DOHH2 (cell line): ENCODE data around the gene FRAS1.

Experiments used
- H3F3A ChIP-seq: fragments of 200-600 bp; sonication (generic), shearing (Covaris generic); 2 replicates; pipeline ENCODE4 v1.6.0; 2016; ENCODE audit warnings: antibody characterized with exemption, mild to moderate bottlenecking; ENCODE audit not compliant: control insufficient read depth, insufficient read depth
- H3K27ac ChIP-seq: fragments of 200-600 bp; sonication (generic); 2 replicates; pipeline ENCODE4 v1.5.1; 2014; ENCODE audit warnings: low read depth, mild to moderate bottlenecking, low read length, moderate library complexity
- H3K27me3 ChIP-seq: fragments of 200-600 bp; sonication (generic); 2 replicates; pipeline ENCODE4 v1.6.1; 2014; ENCODE audit warnings: mild to moderate bottlenecking, low read length, mixed read lengths; ENCODE audit not compliant: control insufficient read depth
- H3K36me3 ChIP-seq: fragments of 200-600 bp; sonication (generic); 2 replicates; pipeline ENCODE4 v1.6.1; 2014; ENCODE audit warnings: mild to moderate bottlenecking, low read length, moderate library complexity, mixed read lengths; ENCODE audit not compliant: control insufficient read depth
- H3K4me1 ChIP-seq: fragments of 200-600 bp; sonication (generic); 2 replicates; pipeline ENCODE4 v1.6.1; 2014; ENCODE audit warnings: mild to moderate bottlenecking, low read length, mixed read lengths; ENCODE audit not compliant: control insufficient read depth
- H3K4me2 ChIP-seq: fragments of 200-600 bp; sonication (generic); 2 replicates; pipeline ENCODE4 v1.6.0; 2014; ENCODE audit warnings: mild to moderate bottlenecking, low read length, moderate library complexity
- H3K4me3 ChIP-seq: fragments of 200-600 bp; sonication (generic); 2 replicates; pipeline ENCODE4 v1.5.1; 2014; ENCODE audit warnings: mild to moderate bottlenecking, low read length, mixed read lengths
- H3K79me2 ChIP-seq: fragments of 200-600 bp; sonication (generic); 2 replicates; pipeline ENCODE4 v1.6.1; 2014; ENCODE audit warnings: mild to moderate bottlenecking, low read length, mixed read lengths; ENCODE audit not compliant: control insufficient read depth
- H3K9me2 ChIP-seq: fragments of 200-600 bp; sonication (generic); replicated peaks from 2 replicates; pipeline ENCODE4 v1.6.1; 2014; ENCODE audit warnings: mild to moderate bottlenecking, low read length, mixed read lengths; ENCODE audit not compliant: control insufficient read depth
- H3K9me3 ChIP-seq: fragments of 200-600 bp; sonication (generic); 2 replicates; pipeline ENCODE4 v1.6.1; 2014; ENCODE audit warnings: antibody characterized with exemption, low read length, mixed read lengths; ENCODE audit not compliant: control insufficient read depth, insufficient read depth
- H4K20me1 ChIP-seq: fragments of 200-600 bp; sonication (generic); 2 replicates; pipeline ENCODE4 v1.6.0; 2014; ENCODE audit warnings: low read depth, mild to moderate bottlenecking, antibody characterized with exemption, low read length, moderate library complexity; ENCODE audit not compliant: control insufficient read depth, insufficient read depth
- CTCF ChIP-seq: fragments of 200-600 bp; sonication (generic); IDR thresholded peaks from one replicate; pipeline ENCODE4 v1.5.1; 2014; ENCODE audit warnings: antibody characterized with exemption, mild to moderate bottlenecking, low read depth, low read length; ENCODE audit not compliant: poor library complexity, severe bottlenecking
- EZH2phosphoT487 ChIP-seq: fragments of 200-600 bp; sonication (generic); IDR thresholded peaks from 2 replicates; pipeline ENCODE4 v1.6.1; 2017; ENCODE audit warnings: borderline replicate concordance, mild to moderate bottlenecking, antibody characterized with exemption, low read length, moderate library complexity, mixed read lengths

FRAS1 gene

GRCh38 chr4:78308517-78308916, 251.4 kb downstream of the FRAS1 start:
- H3K36me3 ChIP-seq, result no peaks in the 10 kb centered on the region
- no peak overlapping the region for H3K4me2 ChIP-seq
- no peaks in the 10 kb centered on the region for H4K20me1 ChIP-seq
- no peaks in the 10 kb centered on the region for H3K79me2 ChIP-seq
- no peaks in the 10 kb centered on the region for H3K9me3 ChIP-seq
- no peaks in the 10 kb centered on the region for H3K4me1 ChIP-seq
- H3K27ac ChIP-seq, result no peak overlapping the region
- no peaks in the 10 kb centered on the region for H3F3A ChIP-seq
- no peaks in the 10 kb centered on the region for H3K9me2 ChIP-seq
- no peak for TF ChIP-seq EZH2phosphoT487
- TF ChIP-seq CTCF, result no peak
- no peak overlapping the region for H3K4me3 ChIP-seq
- H3K27me3 ChIP-seq, result no peaks in the 10 kb centered on the region

- Histone ChIP-seq H3K4me1 (no peaks in the 10 kb centered on the region), H3K4me2 (no peak overlapping the region), H3K9me2 (no peaks in the 10 kb centered on the region), H3K79me2 (no peaks in the 10 kb centered on the region), H4K20me1 (no peaks in the 10 kb centered on the region), H3K27me3 (no peaks in the 10 kb centered on the region), H3K36me3 (no peaks in the 10 kb centered on the region), H3K9me3 (no peaks in the 10 kb centered on the region), H3F3A (no peaks in the 10 kb centered on the region), H3K27ac (no peak overlapping the region), H3K4me3 (no peak overlapping the region)
- no peak for TF ChIP-seq EZH2phosphoT487
- no peak for TF ChIP-seq CTCF
These were observed 252.2 kb downstream of the FRAS1 start for GRCh38 chr4:78309352-78309751.

GRCh38 chr4:78310007-78310739, 253.1 kb downstream of the FRAS1 start:
- H3K36me3 ChIP-seq, result no peaks in the 10 kb centered on the region
- H3K79me2 ChIP-seq, result no peaks in the 10 kb centered on the region
- H3K4me1 ChIP-seq, result no peaks in the 10 kb centered on the region
- no peaks in the 10 kb centered on the region for H3K9me2 ChIP-seq
- no peaks in the 10 kb centered on the region for H3K27me3 ChIP-seq
- H3K4me2 ChIP-seq, result no peak overlapping the region
- H3F3A ChIP-seq, result no peaks in the 10 kb centered on the region
- H3K4me3 ChIP-seq, result no peak overlapping the region
- no peak overlapping the region for H3K27ac ChIP-seq
- no peaks in the 10 kb centered on the region for H3K9me3 ChIP-seq
- no peaks in the 10 kb centered on the region for H4K20me1 ChIP-seq
- TF ChIP-seq EZH2phosphoT487 (no peak), CTCF (no peak)
